OCI-LY7 (cell line): Measurements from ENCODE around the gene RBMS1. TPM values are rescaled to one million over a fixed set of nuclear protein-coding genes. Genes with fewer than 3 reads are reported as not detected.

Experiments used
- BruUV-seq: library from RNA; stranded (reverse); fragments of 400-500 nt; replicated peaks from 2 replicates; lab custom pipeline; 2021; lab: Mats Ljungman, UMichigan
- CTCF ChIA-PET: fragments of 300-600 bp; sonication (Branson Sonifier 250); formaldehyde crosslinking; loops from one replicate; lab custom pipeline; 2022; ENCODE audit warnings: antibody characterized with exemption; ENCODE audit not compliant: unreplicated experiment; lab: Charles Lee
- POLR2A ChIA-PET: fragments of 300-600 bp; sonication (Branson Sonifier 250); formaldehyde crosslinking; loops from one replicate; lab custom pipeline; 2022; ENCODE audit warnings: antibody characterized with exemption; lab: Charles Lee
- DNase-seq: peaks from one replicate; pipeline ENCODE4 v3.0.0-alpha.2; 2015; ENCODE audit warnings: low spot score
- H2AFZ ChIP-seq: fragments of 200-600 bp; sonication (generic), shearing (Covaris generic); 2 replicates; pipeline ENCODE4 v1.6.1; 2014; ENCODE audit warnings: mild to moderate bottlenecking, antibody characterized with exemption, low read length, moderate library complexity
- H3K27ac ChIP-seq: fragments of 200-600 bp; sonication (generic); 2 replicates; pipeline ENCODE4 v1.5.1; 2014; ENCODE audit warnings: mixed run types, low read depth, mild to moderate bottlenecking, moderate library complexity, low read length, inconsistent platforms; ENCODE audit not compliant: poor library complexity, severe bottlenecking
- H3K36me3 ChIP-seq: fragments of 200-600 bp; sonication (generic); 2 replicates; pipeline ENCODE4 v1.6.1; 2014; ENCODE audit warnings: mild to moderate bottlenecking, antibody characterized with exemption, low read length, moderate library complexity, mixed read lengths; ENCODE audit not compliant: insufficient read depth
- H3K4me1 ChIP-seq: fragments of 200-600 bp; sonication (generic); 2 replicates; pipeline ENCODE4 v1.5.1; 2014; ENCODE audit warnings: mild to moderate bottlenecking, low read length; ENCODE audit not compliant: insufficient read depth, poor library complexity, severe bottlenecking
- H3K4me2 ChIP-seq: fragments of 200-600 bp; sonication (generic); 2 replicates; pipeline ENCODE4 v1.6.1; 2014; ENCODE audit warnings: mild to moderate bottlenecking, low read length
- H3K4me3 ChIP-seq: fragments of 200-600 bp; sonication (generic); 2 replicates; pipeline ENCODE4 v1.5.1; 2014; ENCODE audit warnings: mild to moderate bottlenecking, low read depth, low read length; ENCODE audit not compliant: poor library complexity, severe bottlenecking
- H3K79me2 ChIP-seq: fragments of 200-600 bp; sonication (generic); 2 replicates; pipeline ENCODE4 v1.6.1; 2016; ENCODE audit warnings: low read depth, mild to moderate bottlenecking, low read length, moderate library complexity, mixed read lengths; ENCODE audit not compliant: insufficient read depth
- H3K9me2 ChIP-seq: fragments of 200-600 bp; sonication (generic); 2 replicates; pipeline ENCODE4 v1.6.1; 2016; ENCODE audit warnings: mild to moderate bottlenecking, low read length, mixed read lengths; ENCODE audit not compliant: insufficient read depth
- H3K9me3 ChIP-seq: fragments of 200-600 bp; sonication (generic); 2 replicates; pipeline ENCODE4 v1.6.1; 2014; ENCODE audit warnings: mild to moderate bottlenecking, mixed run types, low read length, mixed read lengths
- H4K20me1 ChIP-seq: fragments of 200-600 bp; sonication (generic); 2 replicates; pipeline ENCODE4 v1.6.1; 2014; ENCODE audit warnings: mild to moderate bottlenecking, antibody characterized with exemption, low read length, moderate library complexity, mixed read lengths; ENCODE audit not compliant: insufficient read depth
- CTCF ChIP-seq: fragments of 200-600 bp; sonication (generic); conservative IDR thresholded peaks from 2 replicates; pipeline ENCODE4 v1.5.1; 2014; ENCODE audit warnings: mild to moderate bottlenecking, antibody characterized with exemption, low read length, moderate library complexity, mixed read lengths
- EZH2phosphoT487 ChIP-seq: fragments of 200-600 bp; sonication (generic); IDR thresholded peaks from 2 replicates; pipeline ENCODE4 v1.6.1; 2018; ENCODE audit warnings: low read depth, borderline replicate concordance, mild to moderate bottlenecking, mixed run types, antibody characterized with exemption, low read length, moderate library complexity, mixed read lengths
- intact Hi-C: fragments of 100-400 bp; cut with micrococcal nuclease; formaldehyde crosslinking; loops from one replicate; pipeline ENCODE4 v1.10.0; 2022; ENCODE audit not compliant: unreplicated experiment
- total RNA-seq, 2 experiments: library from RNA; depleted of rRNA in 1 of 2; stranded (reverse); fragments of >200 nt in 1 of 2; shearing (Covaris generic) in 1 of 2; gene quantifications; 2 replicates each; pipeline ENCODE4 v1.2.3, GENCODE V29; 2014 to 2022

The RBMS1 gene
- total RNA-seq, 2 experiments from 2014 or later = 29.5 to 35.7 TPM

DNA sequence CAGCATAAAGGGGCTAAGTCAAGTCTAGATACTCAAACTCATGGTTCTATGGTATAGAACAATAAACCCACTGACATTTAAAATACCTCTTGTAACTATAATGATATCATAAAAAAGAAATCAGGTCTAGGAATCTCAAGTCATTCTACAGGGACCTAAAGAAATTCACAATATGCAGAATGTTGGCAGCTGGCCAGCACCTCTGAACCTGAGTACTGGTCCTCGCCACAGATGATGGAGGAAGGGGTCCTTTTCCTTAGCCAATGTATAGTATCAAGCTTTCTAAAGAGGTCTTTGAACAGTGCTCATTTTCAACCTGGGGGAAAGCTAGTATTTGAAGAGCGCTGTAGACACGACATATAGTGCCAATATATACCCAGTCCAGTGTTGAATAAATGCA lies 185.1 kb downstream of the RBMS1 start:
- no peaks in the 10 kb centered on the region for H3K36me3 ChIP-seq
- H3K4me1 ChIP-seq = no peaks in the 10 kb centered on the region
- no peak overlapping the region for H2AFZ ChIP-seq
- no peak overlapping the region for H3K4me3 ChIP-seq
- TF ChIP-seq CTCF (no peak), EZH2phosphoT487 (no peak)
- no peaks in the 10 kb centered on the region for H3K9me2 ChIP-seq
- no TSS peak for BruUV-seq
- no peaks in the 10 kb centered on the region for H3K9me3 ChIP-seq
- DNase-seq = no peak
- ChIA-PET POLR2A (interaction anchor here (1.0 to 1.3 kb wide), 2 partner anchors 8 kb away, joined by 4 to 5 read pairs; no protein-coding TSS in a partner anchor), CTCF (no interaction called here)
- intact Hi-C loops = no loop called here
- no peak overlapping the region for H3K4me2 ChIP-seq
- no peaks in the 10 kb centered on the region for H3K79me2 ChIP-seq
- no peak overlapping the region for H3K27ac ChIP-seq
- H4K20me1 ChIP-seq = no peaks in the 10 kb centered on the region

DNA sequence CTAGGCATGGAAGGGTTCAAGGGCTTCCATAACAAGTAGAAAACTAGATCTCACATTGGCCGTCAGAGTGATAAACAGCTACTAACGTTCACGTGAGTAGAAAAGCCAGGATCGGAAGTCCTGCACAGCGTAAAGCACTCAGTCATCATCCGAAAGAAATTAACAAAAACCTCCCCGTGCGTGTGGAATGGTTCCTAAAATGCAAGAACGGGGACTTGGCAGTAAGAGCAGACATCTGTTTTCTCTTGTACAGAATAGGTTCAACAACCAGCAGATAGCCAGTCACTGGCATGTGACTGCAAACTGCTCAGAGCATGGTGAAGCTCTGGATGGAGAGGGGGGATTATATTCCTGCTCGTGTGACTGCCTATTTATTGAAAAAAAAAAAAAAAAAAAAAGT lies 186.6 kb downstream of the RBMS1 start:
- H3K36me3 ChIP-seq = no peaks in the 10 kb centered on the region
- no peaks in the 10 kb centered on the region for H3K79me2 ChIP-seq
- TF ChIP-seq CTCF (no peak), EZH2phosphoT487 (no peak)
- no peak for DNase-seq
- H3K27ac ChIP-seq = no peak overlapping the region
- no peaks in the 10 kb centered on the region for H3K9me2 ChIP-seq
- intact Hi-C loops = no loop called here
- H3K4me1 ChIP-seq = no peaks in the 10 kb centered on the region
- no peak overlapping the region for H2AFZ ChIP-seq
- no peak overlapping the region for H3K4me2 ChIP-seq
- no peaks in the 10 kb centered on the region for H3K9me3 ChIP-seq
- CTCF ChIA-PET = no interaction called here
- BruUV-seq = no TSS peak
- POLR2A ChIA-PET = interaction anchor here (0.6 kb wide), 1 partner anchor 40 kb away, joined by 3 read pairs; no protein-coding TSS in a partner anchor
- no peak overlapping the region for H3K4me3 ChIP-seq
- no peaks in the 10 kb centered on the region for H4K20me1 ChIP-seq

DNA sequence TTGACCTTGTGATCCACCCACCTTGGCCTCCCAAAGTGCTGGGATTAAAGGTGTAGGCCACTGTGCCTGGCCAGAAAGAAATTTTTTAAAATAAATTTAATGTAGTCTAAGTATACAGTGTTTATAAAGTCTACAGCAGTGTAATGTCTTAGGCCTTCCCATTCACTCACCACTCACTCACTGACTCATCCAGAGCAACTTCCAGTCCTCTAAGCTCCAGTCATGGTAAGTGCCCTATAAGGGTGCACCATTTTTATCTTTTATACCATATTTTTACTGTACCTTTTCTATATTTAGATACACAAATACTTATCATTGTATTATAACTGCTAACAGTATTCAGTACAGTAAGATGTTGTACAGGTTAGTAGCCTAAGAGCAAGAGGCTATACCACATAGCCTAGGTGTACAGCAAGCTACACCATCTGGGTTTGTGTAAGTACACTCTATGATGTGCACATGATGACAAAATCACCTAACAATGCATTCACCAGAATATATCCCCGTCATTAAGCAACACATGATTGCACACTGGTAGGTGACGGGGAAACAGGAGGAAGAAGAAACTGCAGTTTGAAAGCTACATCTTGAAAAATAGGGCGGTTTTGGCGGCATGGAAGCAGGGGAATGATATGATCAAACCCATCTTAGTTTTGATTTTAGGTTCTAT lies 188.4 kb downstream of the RBMS1 start:
- Histone ChIP-seq H3K9me3 (no peaks in the 10 kb centered on the region), H3K27ac (no peak overlapping the region), H4K20me1 (no peaks in the 10 kb centered on the region), H3K9me2 (no peaks in the 10 kb centered on the region), H3K4me1 (no peaks in the 10 kb centered on the region), H3K36me3 (no peaks in the 10 kb centered on the region), H3K79me2 (no peaks in the 10 kb centered on the region), H3K4me2 (no peak overlapping the region), H3K4me3 (no peak overlapping the region), H2AFZ (no peak overlapping the region)
- TF ChIP-seq EZH2phosphoT487 = no peak
- no peak for TF ChIP-seq CTCF
- intact Hi-C loops = no loop called here
- POLR2A ChIA-PET = interaction anchor here (0.7 to 2.2 kb wide), 4 partner anchors 9 to 757 kb away, joined by 3 to 8 read pairs (median 3); no protein-coding TSS in a partner anchor
- CTCF ChIA-PET = no interaction called here
- no peak for DNase-seq
- no TSS peak for BruUV-seq
